ENCODE results near the gene SLC7A8.

The SLC7A8 gene

GRCh38 chr14:23128969-23129758 is 54.3 kb downstream of the SLC7A8 start:
- DNase-seq, result no peak

- DNase-seq, result no peak
Measured at GRCh38 chr14:23127861-23128260, 55.6 kb downstream of the SLC7A8 start.

GRCh38 chr14:23126548-23127278 is 56.7 kb downstream of the SLC7A8 start:
- no peak for DNase-seq

DNA sequence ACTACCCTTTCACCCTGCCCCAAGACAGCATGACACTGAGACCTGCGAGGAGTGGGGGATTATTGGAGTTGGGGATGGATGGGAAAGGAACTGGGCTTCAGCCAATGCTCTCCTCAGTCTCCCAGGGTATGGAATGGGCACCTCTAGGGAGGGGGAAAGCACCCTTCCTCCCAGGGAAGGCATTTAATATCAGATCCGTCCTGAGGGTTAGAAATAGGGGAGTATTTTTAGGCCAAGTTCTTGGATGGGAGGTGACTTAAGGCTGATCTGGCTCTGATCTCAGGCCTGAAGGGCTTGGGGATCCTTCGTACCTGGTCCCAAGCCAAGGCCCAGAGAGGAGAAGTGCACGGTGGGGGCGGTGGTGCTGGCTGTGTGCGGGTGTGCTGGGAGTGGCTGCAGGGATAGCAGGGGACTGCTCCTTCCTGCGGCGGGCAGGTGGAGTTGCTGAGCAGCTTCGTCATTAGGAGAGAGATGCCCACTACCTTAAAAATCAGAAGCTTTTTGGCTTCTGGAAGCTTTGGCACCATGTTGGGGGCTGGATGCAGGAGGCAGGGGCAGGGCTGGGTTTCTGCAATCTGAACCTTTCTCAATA is 57.4 kb downstream of the SLC7A8 start:
- DNase-seq, result no peak

GRCh38 chr14:23125011-23125410 is 58.4 kb downstream of the SLC7A8 start:
- DNase-seq, result no peak

GRCh38 chr14:23124337-23124954 is 59.0 kb downstream of the SLC7A8 start:
- DNase-seq, result no peak

- DNase-seq, result no peak
Measured at GRCh38 chr14:23123419-23123818, 60.0 kb downstream of the SLC7A8 start.

DNA sequence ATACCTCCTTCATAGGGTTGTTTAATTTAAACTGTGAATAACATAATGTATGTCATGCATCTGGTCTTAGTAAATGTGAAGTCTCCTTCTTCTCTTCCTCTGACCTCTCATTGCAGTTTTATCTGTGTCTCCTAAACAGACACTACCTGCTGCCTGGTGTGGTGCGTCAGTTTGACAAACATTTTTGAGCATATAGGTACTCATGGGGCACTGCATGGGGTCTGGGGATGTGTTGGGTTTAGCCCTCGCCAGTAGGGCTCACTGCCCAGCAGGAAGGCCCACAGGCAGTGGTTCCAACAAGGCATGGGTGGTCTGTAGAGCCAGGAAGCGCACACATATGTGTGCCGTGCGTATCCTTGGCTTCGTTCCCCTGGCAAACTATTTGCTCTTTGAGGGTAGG is 61.4 kb downstream of the SLC7A8 start:
- no peak for DNase-seq

DNA sequence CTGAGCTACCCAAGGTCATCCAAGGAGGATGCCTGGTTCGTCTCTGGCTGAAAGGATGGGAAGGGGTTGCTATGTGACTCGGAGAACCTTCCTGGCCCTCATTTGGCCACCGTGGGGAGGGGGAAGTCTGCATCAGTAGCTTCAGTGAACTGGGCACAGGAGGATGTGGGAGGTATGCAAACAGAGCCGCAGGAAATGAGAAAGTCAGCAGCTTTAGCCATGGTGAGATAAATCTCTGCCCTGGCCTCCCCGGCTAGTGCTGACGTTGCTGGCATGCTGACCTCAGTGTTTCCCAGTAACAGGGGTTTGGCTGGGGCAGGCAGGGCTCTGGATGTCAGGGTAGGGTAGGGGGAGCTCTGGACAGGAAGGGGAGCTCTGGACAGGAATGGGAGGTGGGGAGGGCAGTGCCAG is 62.1 kb downstream of the SLC7A8 start:
- DNase-seq, result no peak

DNA sequence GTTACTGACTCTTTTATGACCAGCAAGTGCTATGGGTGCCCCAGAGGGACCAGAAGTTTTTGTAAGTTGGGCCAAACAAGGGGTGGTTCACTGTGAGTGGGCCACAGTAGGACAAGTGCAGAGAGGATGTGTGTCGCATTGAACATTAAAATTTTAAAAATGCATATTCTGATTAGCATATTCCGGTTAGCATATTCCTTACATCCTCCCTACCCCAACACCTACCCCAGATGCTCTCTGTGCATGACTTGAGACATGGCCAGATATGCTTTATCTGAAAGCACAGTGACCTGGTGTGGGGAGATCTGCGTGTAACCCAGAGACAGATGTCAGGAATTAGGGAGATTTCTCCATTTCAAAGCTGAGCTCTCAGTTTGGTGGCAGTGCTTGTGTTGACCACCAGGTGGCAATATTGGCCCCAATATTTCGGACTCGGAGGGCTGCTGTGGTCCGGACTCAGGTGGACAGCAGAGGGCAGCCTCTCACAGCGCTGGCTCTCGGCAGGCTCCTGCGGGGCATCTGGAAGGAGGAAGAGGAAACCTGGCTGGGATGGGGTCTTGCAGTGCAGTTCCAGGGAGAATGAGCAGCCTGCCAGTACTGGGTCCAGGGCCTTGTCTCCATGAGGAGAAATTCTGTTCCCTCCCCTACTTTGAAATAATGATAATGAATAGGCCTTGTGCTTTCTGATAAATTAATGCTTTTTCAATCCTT is 62.8 kb downstream of the SLC7A8 start:
- peak; percentile 79 for DNase-seq

- DNase-seq, result peak; percentile 84
Measured at GRCh38 chr14:23119363-23120327, 63.8 kb downstream of the SLC7A8 start.

DNA sequence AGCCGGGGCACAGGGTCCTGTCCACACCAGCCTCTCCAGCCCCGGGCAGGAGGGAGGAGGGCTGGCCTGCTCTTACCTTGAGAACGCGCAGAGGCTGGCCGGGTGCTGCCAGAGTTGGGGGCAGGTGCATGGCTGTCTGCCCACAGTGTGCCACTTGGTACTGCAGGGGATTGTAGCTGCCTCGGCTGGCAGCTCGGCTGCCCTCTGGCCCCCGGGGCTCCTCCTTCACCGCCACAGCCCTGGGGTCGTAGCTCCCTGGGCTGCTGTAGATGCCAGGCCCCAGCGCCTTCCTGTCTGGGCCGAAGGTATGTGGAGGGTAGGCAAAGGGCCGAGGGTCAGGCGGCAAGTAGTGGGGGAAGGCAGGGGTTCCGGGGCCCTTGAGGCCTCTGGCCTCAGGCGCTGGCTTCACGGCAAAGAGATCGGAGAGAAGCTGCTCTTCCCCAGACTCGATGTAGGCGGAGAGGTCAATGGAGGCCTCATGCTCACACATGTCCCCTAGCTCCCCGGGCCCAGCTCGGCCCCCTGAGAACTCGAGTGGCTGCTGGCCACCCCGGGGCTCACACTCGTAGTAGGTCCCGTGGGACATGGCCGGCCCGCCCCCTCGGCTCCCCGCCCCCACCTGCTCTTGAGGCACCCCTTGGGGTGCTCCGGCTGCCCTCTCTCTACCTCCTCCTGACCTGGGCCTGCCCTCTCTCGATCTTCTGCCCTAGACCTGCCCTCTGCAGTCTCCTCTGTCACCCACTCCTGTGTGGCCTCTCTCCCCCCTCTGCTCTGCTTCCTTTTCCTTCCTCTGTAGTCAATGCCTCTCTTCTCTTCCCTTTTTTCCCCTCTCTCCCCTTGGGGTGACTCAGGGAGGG is 64.7 kb downstream of the SLC7A8 start, which contains the start of gene CEBPE:
TSS of gene CEBPE (minus strand) at position 750 of the 857 bp plus-strand sequence. CDS start at position 586, 164 bp downstream.
- peak; percentile 58 for DNase-seq

DNA sequence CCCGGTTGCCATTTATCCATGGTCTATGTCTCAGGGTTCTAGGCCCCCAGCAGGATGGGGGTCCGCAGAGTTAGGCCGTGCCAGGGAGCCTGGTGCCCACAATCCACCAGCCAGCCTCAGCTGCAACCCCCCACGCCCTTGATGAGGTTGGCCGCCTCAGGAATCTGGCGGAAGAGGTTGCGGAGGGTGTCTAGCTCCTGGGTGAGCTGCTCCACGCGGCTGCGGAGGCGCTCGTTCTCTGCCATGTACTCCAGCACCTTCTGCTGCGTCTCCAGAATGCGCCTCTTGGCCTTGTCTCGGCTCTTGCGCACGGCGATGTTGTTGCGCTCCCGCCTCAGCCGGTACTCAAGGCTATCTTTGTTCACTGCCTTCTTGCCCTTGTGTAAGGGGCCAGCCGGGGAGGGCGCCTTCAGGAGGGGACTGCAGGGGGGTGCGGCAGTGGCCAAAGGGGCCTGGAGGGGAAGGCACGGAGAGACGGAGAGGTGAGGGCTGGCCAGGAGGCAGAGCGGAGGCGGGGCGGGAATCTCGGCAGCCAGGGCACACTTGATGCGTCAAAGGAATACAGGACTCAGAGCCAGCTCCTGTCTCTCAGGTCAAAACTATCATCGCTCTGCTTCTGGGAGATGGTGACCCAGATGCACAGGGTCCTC is 66.0 kb downstream of the SLC7A8 start:
- no peak for DNase-seq

DNA sequence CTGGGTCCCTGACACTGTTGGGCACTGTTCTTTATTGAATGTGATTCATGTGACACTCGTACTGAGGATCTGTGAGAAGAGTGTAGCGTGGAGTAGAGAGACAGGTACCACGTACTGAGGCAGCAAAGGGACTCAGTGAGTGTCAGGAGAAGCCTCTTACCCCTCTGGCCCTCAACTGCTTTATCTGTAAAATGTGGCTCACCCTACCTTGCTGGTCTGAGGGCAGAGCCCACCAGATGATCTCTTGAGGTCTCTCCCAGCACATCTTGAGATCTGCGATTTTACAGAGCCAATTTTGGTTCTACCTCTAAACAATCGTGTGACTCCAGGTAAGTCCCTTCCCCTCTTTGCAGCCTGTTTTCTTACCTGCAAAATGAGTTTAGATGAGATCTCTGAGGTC is 67.5 kb downstream of the SLC7A8 start:
- no peak for DNase-seq

DNA sequence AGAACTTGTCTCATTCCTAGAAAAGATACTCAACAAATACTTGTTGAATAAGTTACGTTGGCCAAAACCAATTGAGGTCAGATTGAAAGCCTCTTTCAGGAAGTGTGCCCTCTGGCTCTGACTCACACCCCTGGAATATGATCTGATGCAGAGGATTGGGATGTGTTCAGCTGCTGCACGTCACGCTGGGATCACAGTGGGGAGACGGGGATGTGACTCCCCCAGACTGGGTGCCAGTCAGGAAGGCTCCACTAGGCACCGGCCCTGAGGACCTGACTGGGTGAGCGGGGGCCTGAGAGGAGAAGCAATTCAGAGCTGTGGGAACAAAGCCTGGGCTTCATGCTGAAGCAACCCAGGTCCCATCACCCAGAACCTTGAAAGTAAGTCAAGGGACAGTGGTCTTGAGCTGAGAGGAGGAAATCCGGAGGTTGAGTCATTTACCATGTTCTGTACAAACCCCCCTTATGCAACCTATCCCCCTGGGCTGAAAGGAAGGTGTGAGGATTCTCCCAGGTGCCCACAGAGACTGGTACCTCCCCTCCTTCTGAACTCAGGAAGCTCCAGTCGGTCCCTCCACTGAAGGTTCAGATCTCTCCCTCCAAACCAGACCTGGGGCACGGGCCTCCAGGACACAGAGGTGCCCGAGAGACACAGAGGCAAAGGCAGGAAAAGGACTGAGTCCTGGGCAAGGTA is 68.3 kb downstream of the SLC7A8 start:
- no peak for DNase-seq

DNA sequence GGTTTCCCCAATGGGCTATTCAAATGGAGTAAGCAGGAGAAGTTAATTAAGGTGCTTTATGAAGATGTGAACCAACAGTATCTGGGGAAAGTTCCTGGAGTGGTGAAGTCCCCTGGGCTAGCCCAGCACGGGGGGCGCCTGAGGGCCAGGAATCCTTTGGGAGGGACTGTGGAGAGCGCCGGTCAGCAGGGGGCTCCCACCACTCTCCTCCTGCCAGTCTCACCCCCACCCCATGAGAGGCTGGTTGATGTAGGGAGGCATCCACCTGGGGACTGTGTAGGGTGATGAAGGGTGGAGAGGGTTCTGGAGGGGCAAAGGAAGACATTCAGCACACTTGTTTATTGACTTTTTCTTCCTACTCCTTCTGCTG is 68.8 kb downstream of the SLC7A8 start:
- DNase-seq, result no peak

- DNase-seq, result no peak
Measured at GRCh38 chr14:23114120-23114458, 69.4 kb downstream of the SLC7A8 start.

DNA sequence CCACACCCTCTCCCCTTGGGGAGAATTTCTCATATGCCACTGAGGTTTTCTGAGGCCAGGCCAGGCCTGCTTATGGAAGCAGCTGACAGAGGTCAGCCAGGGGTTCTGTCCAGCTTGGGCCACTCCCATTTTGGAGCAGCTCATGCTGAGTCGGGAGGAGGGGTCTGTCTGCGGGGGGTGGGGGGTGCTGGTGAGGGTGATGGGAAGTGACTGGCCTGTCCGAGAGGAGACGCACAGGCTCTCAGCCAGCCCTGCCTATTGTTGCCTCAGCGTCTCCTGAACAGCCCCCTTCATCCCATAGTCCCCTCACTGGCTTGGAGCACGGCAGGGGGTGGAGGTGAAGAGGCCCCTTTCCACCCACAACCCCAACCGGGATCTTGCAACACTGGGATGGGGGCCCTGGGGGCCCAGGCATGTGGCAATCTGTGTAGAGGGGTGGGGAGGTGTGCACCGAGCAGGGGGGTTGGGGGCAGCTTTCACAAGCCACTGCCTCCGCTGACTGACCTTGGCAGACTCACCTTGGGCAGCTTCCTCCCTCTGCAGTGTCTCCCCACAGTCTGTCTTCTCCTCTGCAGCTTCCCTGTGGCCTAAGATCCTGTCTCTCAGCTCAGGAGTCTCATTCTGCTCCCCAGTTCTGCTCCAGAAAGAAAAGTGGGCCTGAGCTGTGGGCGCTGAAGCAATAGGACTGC is 69.9 kb downstream of the SLC7A8 start:
- DNase-seq, result no peak

Data from GDM1 (cell line).